ENCODE data around the gene ZSWIM8. TPM values are rescaled to one million over a fixed set of nuclear protein-coding genes. Genes with fewer than 3 reads are reported as not detected.

The ZSWIM8 gene
- total and polyA plus RNA-seq, 2 of the 8 experiments (the other 6 are each of a cell fraction or from before 2014, with no cell fraction given) = 44.7 to 99.7 TPM

DNA sequence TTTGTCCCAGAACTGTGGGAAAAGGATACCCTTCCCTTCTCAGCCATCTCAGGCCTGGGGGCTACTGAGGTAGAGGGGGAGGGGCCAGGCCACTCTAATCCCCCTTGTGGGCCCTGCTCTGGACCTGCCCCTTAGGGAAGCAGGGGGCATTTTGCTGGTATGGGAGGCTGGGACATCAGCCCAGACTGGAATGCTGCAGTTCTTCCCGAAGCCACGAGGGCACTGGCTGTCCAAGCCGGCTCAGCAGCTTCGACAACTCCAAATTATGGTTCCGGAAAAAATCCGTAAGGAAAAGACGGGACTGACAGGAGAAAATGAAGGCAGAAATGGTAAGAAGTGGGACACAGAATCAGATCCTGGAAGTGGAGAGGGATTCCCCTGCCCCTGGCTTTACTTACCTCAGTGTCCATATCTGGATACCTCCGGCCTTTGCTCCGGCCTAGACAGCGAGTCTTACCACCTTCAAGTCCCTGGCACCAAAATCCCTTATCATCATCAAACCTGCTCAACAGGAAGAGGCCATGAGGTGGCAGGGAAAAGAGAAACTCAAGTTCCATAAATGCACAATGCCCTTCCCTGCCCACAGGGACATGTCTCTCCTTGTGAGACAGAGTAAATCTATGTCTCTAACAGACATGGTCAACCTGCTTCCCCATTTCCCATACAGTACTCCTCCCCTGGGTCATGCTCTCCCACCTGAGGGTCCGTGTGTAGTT is 17.0 kb downstream of the ZSWIM8 start:
- H3K23me2 ChIP-seq (ENCODE audit: low read depth, low read length) = no peaks in the 10 kb centered on the region
- no peak overlapping the region for H3K9ac ChIP-seq (replicated peaks in 1 of 4; ENCODE audit: extremely low read depth in 1 of 4, low read depth in 3 of 4, low read length in 3 of 4)
- no peak overlapping the region for H3K4me3 ChIP-seq (ENCODE audit: extremely low read depth in 1 of 4, insufficient read depth in 2 of 4, low read depth in 3 of 4, low read length in 4 of 4)
- H2AK5ac ChIP-seq (ENCODE audit: low read depth, low read length) = no peak overlapping the region
- no peak overlapping the region for H2BK120ac ChIP-seq (replicated peaks; ENCODE audit: low read depth, low read length)
- no peak overlapping the region for H2BK5ac ChIP-seq (ENCODE audit: low read depth, low read length)
- H4K5ac ChIP-seq (ENCODE audit: insufficient read length, low read depth, low read length) = no peak overlapping the region
- H3K14ac ChIP-seq (ENCODE audit: insufficient read length) = no peak overlapping the region
- no peak for TF ChIP-seq SIN3A (conservative IDR thresholded peaks at IDR 0.05 in 1 of 2, IDR thresholded peaks at IDR 0.05 in 1 of 2; ENCODE audit: low read depth in 1 of 2, low read length in 2 of 2)
- TF ChIP-seq SUZ12 (IDR thresholded peaks at IDR 0.05; ENCODE audit: low read length) = no peak
- TF ChIP-seq, protein P1, sequence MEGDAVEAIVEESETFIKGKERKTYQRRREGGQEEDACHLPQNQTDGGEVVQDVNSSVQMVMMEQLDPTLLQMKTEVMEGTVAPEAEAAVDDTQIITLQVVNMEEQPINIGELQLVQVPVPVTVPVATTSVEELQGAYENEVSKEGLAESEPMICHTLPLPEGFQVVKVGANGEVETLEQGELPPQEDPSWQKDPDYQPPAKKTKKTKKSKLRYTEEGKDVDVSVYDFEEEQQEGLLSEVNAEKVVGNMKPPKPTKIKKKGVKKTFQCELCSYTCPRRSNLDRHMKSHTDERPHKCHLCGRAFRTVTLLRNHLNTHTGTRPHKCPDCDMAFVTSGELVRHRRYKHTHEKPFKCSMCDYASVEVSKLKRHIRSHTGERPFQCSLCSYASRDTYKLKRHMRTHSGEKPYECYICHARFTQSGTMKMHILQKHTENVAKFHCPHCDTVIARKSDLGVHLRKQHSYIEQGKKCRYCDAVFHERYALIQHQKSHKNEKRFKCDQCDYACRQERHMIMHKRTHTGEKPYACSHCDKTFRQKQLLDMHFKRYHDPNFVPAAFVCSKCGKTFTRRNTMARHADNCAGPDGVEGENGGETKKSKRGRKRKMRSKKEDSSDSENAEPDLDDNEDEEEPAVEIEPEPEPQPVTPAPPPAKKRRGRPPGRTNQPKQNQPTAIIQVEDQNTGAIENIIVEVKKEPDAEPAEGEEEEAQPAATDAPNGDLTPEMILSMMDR (IDR thresholded peaks at IDR 0.05; ENCODE audit: control extremely low read depth in 1 of 3, insufficient read depth in 1 of 3, low read depth in 1 of 3, low read length in 3 of 3) = no peak
- TF ChIP-seq CBX8 (IDR thresholded peaks at IDR 0.05; ENCODE audit: borderline replicate concordance, low read depth, low read length) = no peak
- TF ChIP-seq SIX5 (IDR thresholded peaks at IDR 0.05; ENCODE audit: low read depth, low read length) = no peak
- TF ChIP-seq EZH2 (IDR thresholded peaks at IDR 0.05; ENCODE audit: low read depth, low read length, severe bottlenecking) = no peak
- no peak for TF ChIP-seq TAF1 (IDR thresholded peaks at IDR 0.05; ENCODE audit: low read depth, low read length)
- TF ChIP-seq GABPA (IDR thresholded peaks at IDR 0.05; ENCODE audit: borderline replicate concordance, insufficient read depth, low read length) = no peak
- no peak for TF ChIP-seq BCL11A (IDR thresholded peaks at IDR 0.05; ENCODE audit: low read depth in 2 of 2, low read length in 2 of 2)
- no peak overlapping the region for H4K8ac ChIP-seq (ENCODE audit: extremely low read depth, insufficient read depth, low read length)
- no peak overlapping the region for H3K56ac ChIP-seq (replicated peaks; ENCODE audit: insufficient read length, low read depth, low read length)
- ChIA-PET CTCF (ENCODE audit: partially characterized antibody) (interaction anchor here (1.1 kb wide), 1 partner anchor 13 kb away, joined by 3 read pairs; no protein-coding TSS in a partner anchor), POLR2A (ENCODE audit: partially characterized antibody) (interaction anchor here (11.1 to 12.1 kb wide), 2 partner anchors 5 to 6 kb away, joined by 137 read pairs; partner anchors contain the start of gene NDST2)
- H3K27ac ChIP-seq (ENCODE audit: low read depth, low read length) = no peak overlapping the region
- peaks cover 5 to 35% (median 29%) of the 10 kb centered on the region in 4 experiments; a peak in 7 of 8 replicates for H3K36me3 ChIP-seq (ENCODE audit: control insufficient read depth in 2 of 4, insufficient read depth in 4 of 4, low read length in 3 of 4)
- no peak overlapping the region for H2BK15ac ChIP-seq (ENCODE audit: low read length)
- no peak overlapping the region for H4K91ac ChIP-seq (replicated peaks; ENCODE audit: insufficient read length, low read length)
- H2AFZ ChIP-seq (ENCODE audit: low read length) = no peak overlapping the region
- no peak overlapping the region for H3K18ac ChIP-seq (ENCODE audit: extremely low read depth, low read length)
- DNase-seq (ENCODE audit: low read depth in 1 of 2, low spot score in 2 of 2) (no peak), FAIRE-seq (no peak)
- no peak overlapping the region for H3K4me2 ChIP-seq (ENCODE audit: insufficient read depth in 1 of 2, low read depth in 2 of 2, low read length in 2 of 2)
- no peaks in the 10 kb centered on the region for H3K79me2 ChIP-seq (ENCODE audit: control insufficient read depth in 1 of 2, insufficient read depth in 2 of 2, low read length in 2 of 2)
- H3K79me1 ChIP-seq (ENCODE audit: low read depth, low read length) = 0 out of 2 replicates have a peak, but pooled peaks cover 2% of the 10 kb centered on the region
- H2BK20ac ChIP-seq (ENCODE audit: low read length) = no peak overlapping the region
- no peak overlapping the region for H3K23ac ChIP-seq (ENCODE audit: insufficient read length)
- 93% methylated on average over 11 of the region's 11 CpGs; no CpG with 5 or more reads in 1 of the 2 experiments for WGBS, 2 experiments (ENCODE audit: extremely low coverage in 1 of 2, insufficient coverage in 1 of 2, insufficient read length in 1 of 2, insufficient replicate concordance in 2 of 2, low coverage in 1 of 2, low lambda C conversion rate in 2 of 2, missing lambda C conversion rate in 1 of 2)
- no peak overlapping the region for H3K4ac ChIP-seq (replicated peaks; ENCODE audit: insufficient read length, low read depth, low read length)
- H3K4me1 ChIP-seq (replicated peaks in 1 of 4; ENCODE audit: control insufficient read depth in 3 of 4, insufficient read depth in 4 of 4, low read length in 3 of 4) = no peaks in the 10 kb centered on the region
- peaks cover 0 to 17% of the 10 kb centered on the region in 2 experiments for H4K20me1 ChIP-seq (replicated peaks in 1 of 2; ENCODE audit: control insufficient read depth in 1 of 2, insufficient read depth in 2 of 2, low read length in 2 of 2)
- H3K27me3 ChIP-seq (replicated peaks in 1 of 4; ENCODE audit: control insufficient read depth in 3 of 4, extremely low read depth in 1 of 4, insufficient read depth in 3 of 4, low read length in 3 of 4) = no peaks in the 10 kb centered on the region
- H2BK12ac ChIP-seq (ENCODE audit: low read depth, low read length) = no peak overlapping the region
- no peaks in the 10 kb centered on the region for H3K9me3 ChIP-seq (ENCODE audit: insufficient read depth in 2 of 2, low read depth in 1 of 2, low read length in 1 of 2)
